ENCODE data around the gene CALCOCO2. TPM values are rescaled to one million over a fixed set of nuclear protein-coding genes. Genes with fewer than 3 reads are reported as not detected.
"Not testable (repeated sequence)": the region's sequence is repeated elsewhere in the genome, so short reads cannot be mapped to it uniquely, and the experiment has no call there.

The CALCOCO2 gene
- total RNA-seq, 2 experiments from 2014 or later, result 68.4 to 83.8 TPM

- ChIA-PET CTCF (interaction anchor here (1.2 kb wide), 1 partner anchor 73 kb away, joined by 3 read pairs; no protein-coding TSS in a partner anchor), POLR2A (no interaction called here)
Measured at GRCh38 chr17:48860034-48860433, 29.2 kb downstream of the CALCOCO2 start.

DNA sequence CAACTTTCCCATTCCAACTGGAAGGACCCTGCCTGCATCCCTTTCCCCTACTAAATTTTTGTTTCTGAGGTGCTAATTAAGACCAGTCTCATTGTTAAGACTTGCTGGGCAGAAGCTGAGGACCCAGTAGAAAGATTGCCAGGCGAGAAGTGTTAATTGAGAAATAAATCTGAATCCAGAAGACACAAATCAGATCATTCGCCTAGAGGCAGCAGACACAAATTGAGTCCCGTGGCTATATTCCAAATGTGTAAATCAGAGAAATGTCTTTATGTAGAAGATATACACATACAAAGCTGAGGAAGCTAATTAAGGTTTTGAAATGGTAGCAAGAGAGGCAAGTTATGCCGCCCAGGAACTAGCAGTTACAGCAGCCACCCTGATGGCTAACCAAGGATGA lies 29.6 kb downstream of the CALCOCO2 start:
- CTCF ChIA-PET, result interaction anchor here (1.2 kb wide), 1 partner anchor 73 kb away, joined by 3 read pairs; no protein-coding TSS in a partner anchor
- POLR2A ChIA-PET, result no interaction called here

- CTCF ChIA-PET, result no interaction called here
Measured at GRCh38 chr17:48868916-48869500, 38.2 kb downstream of the CALCOCO2 start.

GRCh38 chr17:48869821-48870318 lies 39.0 kb downstream of the CALCOCO2 start:
- ChIA-PET POLR2A (no interaction called here), CTCF (interaction anchor here (1.1 kb wide), 1 partner anchor 9 kb away, joined by 5 read pairs; no protein-coding TSS in a partner anchor)

More at GRCh38 chr17:48868916-48869500, 38.2 kb downstream of the CALCOCO2 start:
- POLR2A ChIA-PET, result no interaction called here

- ChIA-PET POLR2A (no interaction called here), CTCF (interaction anchor here (1.0 to 1.7 kb wide), 4 partner anchors 17 to 193 kb away, joined by 3 read pairs; no protein-coding TSS in a partner anchor)
Measured at GRCh38 chr17:48871035-48871550, 40.3 kb downstream of the CALCOCO2 start.

GRCh38 chr17:48871551-48872351 lies 40.9 kb downstream of the CALCOCO2 start:
- ChIA-PET CTCF (interaction anchor here (1.2 to 1.7 kb wide), 3 partner anchors 18 to 194 kb away, joined by 3 read pairs; no protein-coding TSS in a partner anchor), POLR2A (no interaction called here)

GRCh38 chr17:48872409-48872808 lies 41.6 kb downstream of the CALCOCO2 start:
- POLR2A ChIA-PET, result not testable (repeated sequence)
- CTCF ChIA-PET, result interaction anchor here (1.7 kb wide), 1 partner anchor 18 kb away, joined by 3 read pairs; no protein-coding TSS in a partner anchor

DNA sequence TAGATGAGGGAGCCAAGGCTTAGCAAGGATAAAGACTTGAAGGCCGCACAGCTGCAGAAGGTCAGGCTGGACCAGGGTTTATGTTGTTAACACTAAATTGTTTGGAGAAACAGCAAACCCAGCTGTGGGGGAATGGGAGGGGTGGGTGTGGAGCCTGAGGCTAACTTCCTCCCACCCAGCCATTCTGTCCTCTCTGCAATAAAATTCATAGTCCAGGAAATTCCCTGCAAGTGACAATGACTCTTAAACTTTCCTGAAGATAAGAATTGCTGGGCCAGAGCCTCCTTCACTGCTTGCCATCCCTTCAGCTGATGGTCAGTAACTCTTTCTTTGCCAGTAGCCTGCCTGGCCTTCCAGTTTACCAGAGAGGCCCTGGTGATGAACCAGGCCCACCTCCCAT lies 42.4 kb downstream of the CALCOCO2 start:
- ChIA-PET CTCF (interaction anchor here (1.9 to 6.9 kb wide), 2 partner anchors 11 to 61 kb away, joined by 6 to 129 read pairs; partner anchors contain the start of gene TTLL6), POLR2A (no interaction called here)

DNA sequence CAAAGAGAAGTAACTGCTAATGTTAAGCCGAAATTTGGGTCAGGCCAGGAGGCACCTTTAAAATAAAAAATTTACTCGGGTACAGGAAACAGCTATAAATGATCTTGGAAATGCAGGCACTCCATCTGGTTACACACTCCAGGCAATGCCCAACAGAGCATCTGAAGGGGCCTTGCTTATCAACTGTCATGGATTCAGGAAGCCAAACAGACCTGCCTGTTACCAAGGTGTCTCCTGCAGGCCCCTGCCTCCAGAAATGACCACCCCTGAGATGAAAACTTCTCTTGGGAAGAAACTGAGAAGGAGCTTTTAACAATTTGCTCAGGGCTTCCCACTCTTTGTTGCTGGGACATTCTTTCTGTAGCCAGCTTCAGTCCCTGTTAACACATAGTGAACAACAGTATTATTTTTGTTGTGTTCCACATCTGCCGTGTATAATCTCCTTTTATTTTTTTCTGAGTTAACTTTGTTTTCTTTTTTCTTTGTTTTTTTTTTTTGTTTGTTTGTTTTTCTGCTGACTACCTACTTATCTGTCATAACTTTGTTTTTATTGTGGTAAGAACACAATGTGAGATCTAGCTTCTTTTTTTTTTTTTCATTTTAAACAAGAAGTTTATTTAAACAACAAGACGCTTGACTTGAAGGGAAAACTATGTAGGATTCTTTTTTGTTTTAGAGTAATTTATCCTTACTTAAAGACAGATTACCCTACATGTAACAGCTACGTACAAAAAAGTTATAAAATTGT lies 43.0 kb downstream of the CALCOCO2 start:
- ChIA-PET POLR2A (no interaction called here), CTCF (interaction anchor here (0.7 to 6.9 kb wide), 3 partner anchors 10 to 745 kb away, joined by 3 to 129 read pairs (median 6); partner anchors contain the start of gene TTLL6)

- ChIA-PET CTCF (interaction anchor here (0.5 to 6.9 kb wide), 47 partner anchors 9 to 229 kb away, joined by 3 to 129 read pairs (median 5); partner anchors contain the start of genes ATP5MC1, PRAC1, PRAC2 and SNF8), POLR2A (no interaction called here)
Measured at GRCh38 chr17:48878920-48879898, 48.4 kb downstream of the CALCOCO2 start.

DNA sequence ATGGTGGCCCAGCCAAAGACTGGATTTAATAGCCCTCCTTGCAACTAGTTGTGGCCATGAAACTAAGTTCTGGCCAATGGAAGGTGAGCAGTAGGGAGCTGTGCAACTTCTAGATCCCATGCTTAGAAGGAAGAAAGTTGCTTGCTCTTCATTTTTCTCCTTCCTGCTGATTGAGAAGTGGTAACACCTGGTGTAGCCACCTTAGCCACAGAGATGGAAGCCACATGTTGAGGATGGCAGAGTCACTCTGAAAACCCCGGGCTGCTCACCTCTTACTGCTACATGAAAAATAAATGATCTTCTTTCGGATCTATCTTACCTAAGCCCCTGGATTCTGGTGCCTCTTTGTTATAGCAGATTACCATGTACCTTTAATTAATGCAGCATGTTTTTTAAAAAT lies 51.4 kb downstream of the CALCOCO2 start:
- CTCF ChIA-PET, result interaction anchor here (1.3 to 3.4 kb wide), 2 partner anchors 78 to 204 kb away, joined by 6 to 25 read pairs; no protein-coding TSS in a partner anchor
- POLR2A ChIA-PET, result interaction anchor here (0.6 kb wide), 1 partner anchor 247 kb away, joined by 4 read pairs; no protein-coding TSS in a partner anchor

- POLR2A ChIA-PET, result no interaction called here
- CTCF ChIA-PET, result interaction anchor here (0.7 to 3.4 kb wide), 8 partner anchors 10 to 1073 kb away, joined by 3 to 25 read pairs (median 6); partner anchors contain the start of genes ATP5MC1, PRAC2 and TTLL6
Measured at GRCh38 chr17:48883171-48883570, 52.3 kb downstream of the CALCOCO2 start.

- POLR2A ChIA-PET, result no interaction called here
- CTCF ChIA-PET, result interaction anchor here (2.9 kb wide), 1 partner anchor 10 kb away, joined by 12 read pairs; no protein-coding TSS in a partner anchor
Measured at GRCh38 chr17:48890086-48890485, 59.3 kb downstream of the CALCOCO2 start.

- CTCF ChIA-PET, result interaction anchor here (0.8 to 4.8 kb wide), 5 partner anchors 9 to 16 kb away, joined by 3 to 21 read pairs (median 4); partner anchors contain the start of gene UBE2Z
Measured at GRCh38 chr17:48892940-48893645, 62.3 kb downstream of the CALCOCO2 start.

DNA sequence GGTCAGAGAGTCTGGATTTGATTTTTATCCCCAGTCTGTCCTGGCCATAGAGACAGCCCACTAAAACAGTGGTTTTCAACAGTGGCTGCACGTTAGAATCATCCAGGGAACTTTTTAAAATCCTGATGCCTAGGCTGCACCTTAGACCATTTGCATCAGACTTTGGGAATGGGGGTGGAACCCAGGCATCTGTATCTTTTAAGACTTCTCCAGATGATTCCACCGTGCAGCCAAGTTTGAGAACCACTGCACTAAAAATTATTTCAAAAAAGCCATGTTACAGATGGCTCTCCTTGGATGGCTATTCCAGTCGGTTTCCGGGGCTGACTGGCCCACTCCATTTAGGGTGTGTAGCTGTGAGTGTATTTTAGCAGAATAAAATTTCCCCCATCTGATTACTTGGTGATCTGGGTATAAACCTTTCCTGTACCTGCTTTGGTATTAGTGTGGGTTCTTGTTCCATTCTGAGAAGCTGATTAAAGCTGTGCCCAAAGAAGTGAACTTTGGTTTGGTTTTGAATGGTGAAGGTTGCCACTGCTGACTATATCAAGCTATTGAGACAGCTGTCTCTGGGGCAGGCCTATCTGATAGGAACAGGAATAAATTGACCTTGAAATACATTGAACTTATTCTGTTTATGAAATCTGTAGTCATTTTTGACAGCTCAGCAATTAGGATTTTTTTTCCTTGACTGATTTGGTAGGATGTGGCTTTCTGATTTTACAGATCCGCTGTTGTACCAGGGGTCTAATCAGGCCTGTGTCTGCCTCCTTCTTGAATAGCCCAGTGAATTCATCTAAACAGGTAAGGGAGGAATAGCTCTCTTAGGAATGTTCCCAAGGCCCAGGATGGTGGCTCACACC lies 63.0 kb downstream of the CALCOCO2 start:
- CTCF ChIA-PET, result interaction anchor here (0.8 to 4.8 kb wide), 5 partner anchors 10 to 22 kb away, joined by 3 to 21 read pairs (median 4); partner anchors contain the start of gene UBE2Z
- POLR2A ChIA-PET, result interaction anchor here (0.9 to 2.3 kb wide), 4 partner anchors 14 to 39 kb away, joined by 3 to 17 read pairs (median 8); no protein-coding TSS in a partner anchor

More at GRCh38 chr17:48892940-48893645, 62.3 kb downstream of the CALCOCO2 start:
- POLR2A ChIA-PET, result interaction anchor here (0.9 to 2.3 kb wide), 4 partner anchors 14 to 40 kb away, joined by 3 to 17 read pairs (median 8); no protein-coding TSS in a partner anchor

DNA sequence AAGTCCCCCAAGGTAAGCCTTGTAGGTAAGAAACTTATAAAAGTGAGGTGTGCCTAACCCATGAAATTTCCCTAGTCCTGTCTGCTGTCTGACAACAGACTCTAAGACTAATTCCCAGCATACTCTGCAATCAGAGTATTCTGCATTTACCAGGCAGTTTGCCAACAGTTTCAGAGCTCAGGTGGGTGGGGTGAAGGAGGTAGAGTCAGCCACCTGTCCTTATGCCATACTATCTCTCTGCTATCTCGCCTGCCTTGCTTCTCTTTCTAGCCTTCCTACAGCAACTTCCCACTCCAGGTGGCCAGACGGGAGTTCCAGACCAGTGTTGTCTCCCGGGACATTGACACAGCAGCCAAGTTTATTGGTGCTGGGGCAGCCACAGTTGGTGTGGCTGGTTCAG lies 64.1 kb downstream of the CALCOCO2 start:
- POLR2A ChIA-PET, result interaction anchor here (2.3 kb wide), 1 partner anchor 21 kb away, joined by 8 read pairs; no protein-coding TSS in a partner anchor
- CTCF ChIA-PET, result interaction anchor here (1.0 to 4.8 kb wide), 3 partner anchors 16 to 120 kb away, joined by 3 to 21 read pairs (median 3); no protein-coding TSS in a partner anchor

All from activated CD8-positive, alpha-beta memory T cell treated with anti-CD3 and anti-CD28 coated beads for 36 hours (primary cell).